Mucosa of rectum (tissue), 2 donors: ENCODE measurements around the gene HCFC1R1.

ENCODE experiments used
- H3K27ac ChIP-seq, 2 donors: one replicate each; pipeline ENCODE4 v1.7.0; 2013; ENCODE audit warnings: inconsistent platforms in 2 of 2, low read depth in 2 of 2, low read length in 2 of 2
- H3K27me3 ChIP-seq, 2 donors: one replicate each; pipeline ENCODE4 v1.7.0; 2013; ENCODE audit warnings: low read length in 2 of 2; ENCODE audit not compliant: control insufficient read depth in 2 of 2, insufficient read depth in 2 of 2
- H3K36me3 ChIP-seq, 2 donors: one replicate each; pipeline ENCODE4 v1.7.0; 2013; ENCODE audit warnings: low read length in 2 of 2; ENCODE audit not compliant: control insufficient read depth in 2 of 2, insufficient read depth in 2 of 2
- H3K4me1 ChIP-seq, 2 donors: one replicate each; pipeline ENCODE4 v1.7.0; 2013; ENCODE audit warnings: low read length in 2 of 2, mild to moderate bottlenecking in 1 of 2; ENCODE audit not compliant: control insufficient read depth in 2 of 2, insufficient read depth in 2 of 2
- H3K4me3 ChIP-seq, 2 donors: one replicate each; pipeline ENCODE4 v1.7.0; 2013; ENCODE audit warnings: low read length in 2 of 2
- H3K9ac ChIP-seq, 2 donors: one replicate each; pipeline ENCODE4 v1.7.0; 2013; ENCODE audit warnings: low read length in 2 of 2, low read depth in 1 of 2, mild to moderate bottlenecking in 1 of 2
- H3K9me3 ChIP-seq, 2 donors: one replicate each; pipeline ENCODE4 v1.7.0; 2013; ENCODE audit warnings: low read length in 2 of 2; ENCODE audit not compliant: control insufficient read depth in 2 of 2
- donor health status: healthy.
- donor health status: Normal muscosa, but diverticular disease.

The HCFC1R1 gene

DNA sequence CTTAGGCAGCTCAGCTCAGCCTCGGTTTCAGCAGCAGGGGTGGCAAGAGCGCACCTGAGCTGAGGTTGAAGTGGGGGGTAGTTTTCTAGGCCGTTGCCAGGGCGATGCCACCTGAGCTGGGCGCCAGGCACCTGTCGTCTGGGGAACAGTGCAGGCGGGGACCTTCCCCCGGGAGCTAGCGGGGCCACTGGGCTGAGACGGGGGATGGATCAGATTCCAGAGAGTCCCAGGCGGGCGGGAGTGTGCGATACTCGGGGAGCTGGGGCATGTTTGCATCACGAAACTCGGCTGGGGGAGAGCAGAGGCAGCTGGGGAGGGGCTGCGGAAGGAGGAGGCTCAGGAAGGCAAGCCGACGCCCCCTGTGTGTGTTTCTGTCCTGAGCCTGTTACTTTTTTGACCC is 11.5 kb downstream of the HCFC1R1 start:
- H3K9ac ChIP-seq, result no peak overlapping the region
- H3K9me3 ChIP-seq, result no peaks in the 10 kb centered on the region
- H3K27ac ChIP-seq, result no peak overlapping the region
- no peaks in the 10 kb centered on the region for H3K36me3 ChIP-seq
- peaks cover 20 to 25% of the 10 kb centered on the region in 2 donors for H3K4me1 ChIP-seq
- peak overlapping the region; percentile 13 to 35 for H3K4me3 ChIP-seq
- H3K27me3 ChIP-seq, result peaks cover 0 to 11% of the 10 kb centered on the region in 2 donors

- H3K27ac ChIP-seq, result no peak overlapping the region
These were observed 13.2 kb downstream of the HCFC1R1 start for GRCh38 chr16:3010510-3010909.

DNA sequence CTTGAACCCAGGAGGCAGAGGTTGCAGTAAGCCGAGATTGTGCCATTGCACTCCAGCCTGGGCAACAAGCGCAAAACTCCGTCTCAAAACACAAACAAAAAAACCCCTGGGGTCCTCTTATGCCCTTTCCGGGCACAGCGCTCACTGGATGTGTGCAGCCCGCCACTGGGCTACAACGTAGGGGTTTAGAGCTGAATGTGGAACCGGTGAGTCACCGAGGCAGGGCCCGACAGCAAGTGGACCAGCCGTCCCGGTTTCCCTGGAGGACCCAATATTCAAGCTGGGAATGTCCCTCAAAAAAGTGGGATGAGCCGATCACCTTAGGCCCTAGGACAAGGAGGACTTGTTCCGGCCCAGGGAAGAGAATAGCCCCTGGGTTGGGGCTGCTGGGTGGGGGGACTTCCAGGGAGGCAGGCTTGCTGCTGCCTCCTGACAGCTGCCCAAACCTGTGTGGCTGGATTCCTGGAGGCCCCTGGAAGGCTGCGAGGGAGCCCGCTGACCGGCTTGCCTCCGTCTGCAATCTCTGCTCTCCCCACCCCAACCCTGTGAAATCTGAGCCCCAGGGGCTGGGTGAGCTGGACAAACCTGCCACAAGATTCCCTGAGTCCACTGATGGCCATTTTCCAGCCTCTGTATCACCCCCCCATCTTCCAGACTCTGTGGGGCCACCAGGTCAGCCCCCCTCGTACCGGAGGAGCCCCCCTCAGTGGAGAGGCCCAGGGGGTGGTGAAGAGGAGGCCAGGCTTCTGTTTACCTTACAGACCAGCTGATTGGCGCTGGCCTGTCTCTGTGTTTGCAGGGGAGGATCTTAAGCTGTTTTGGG is 14.0 kb downstream of the HCFC1R1 start:
- Histone ChIP-seq H3K9me3 (no peaks in the 10 kb centered on the region), H3K27me3 (peaks cover 0 to 13% of the 10 kb centered on the region in 2 donors), H3K4me3 (no peak overlapping the region), H3K9ac (no peak overlapping the region), H3K27ac (peak overlapping the region in 1 of 2 donors; percentile 15), H3K4me1 (peaks cover 32 to 42% of the 10 kb centered on the region in 2 donors), H3K36me3 (no peaks in the 10 kb centered on the region)

More at GRCh38 chr16:3010510-3010909, 13.2 kb downstream of the HCFC1R1 start:
- Histone ChIP-seq H3K9me3 (no peaks in the 10 kb centered on the region), H3K9ac (no peak overlapping the region), H3K36me3 (no peaks in the 10 kb centered on the region), H3K4me1 (peaks cover 30 to 40% of the 10 kb centered on the region in 2 donors), H3K27me3 (peaks cover 0 to 13% of the 10 kb centered on the region in 2 donors), H3K4me3 (no peak overlapping the region)

- Histone ChIP-seq H3K4me1 (peaks cover 33 to 43% of the 10 kb centered on the region in 2 donors), H3K36me3 (no peaks in the 10 kb centered on the region), H3K9me3 (no peaks in the 10 kb centered on the region), H3K27me3 (peaks cover 0 to 13% of the 10 kb centered on the region in 2 donors), H3K4me3 (no peak overlapping the region), H3K27ac (peak overlapping the region in 1 of 2 donors; percentile 91), H3K9ac (peak overlapping the region in 1 of 2 donors; percentile 60)
These were observed 15.1 kb downstream of the HCFC1R1 start for GRCh38 chr16:3008690-3009037.

- Histone ChIP-seq H3K4me3 (peak overlapping the region; percentile 1 to 60), H3K9ac (peak overlapping the region; percentile 10 to 60), H3K36me3 (no peaks in the 10 kb centered on the region), H3K27me3 (peaks cover 0 to 13% of the 10 kb centered on the region in 2 donors), H3K27ac (peak overlapping the region; percentile 90 to 91), H3K4me1 (peaks cover 33 to 42% of the 10 kb centered on the region in 2 donors), H3K9me3 (no peaks in the 10 kb centered on the region)
These were observed 15.6 kb downstream of the HCFC1R1 start for GRCh38 chr16:3007957-3008689.

GRCh38 chr16:3007059-3007956 is 16.4 kb downstream of the HCFC1R1 start:
- Histone ChIP-seq H3K4me1 (peaks cover 32 to 37% of the 10 kb centered on the region in 2 donors), H3K27ac (peak overlapping the region; percentile 90 to 91), H3K36me3 (no peaks in the 10 kb centered on the region), H3K9me3 (no peaks in the 10 kb centered on the region), H3K27me3 (peaks cover 0 to 13% of the 10 kb centered on the region in 2 donors), H3K9ac (peak overlapping the region; percentile 60), H3K4me3 (peak overlapping the region; percentile 37 to 60)

DNA sequence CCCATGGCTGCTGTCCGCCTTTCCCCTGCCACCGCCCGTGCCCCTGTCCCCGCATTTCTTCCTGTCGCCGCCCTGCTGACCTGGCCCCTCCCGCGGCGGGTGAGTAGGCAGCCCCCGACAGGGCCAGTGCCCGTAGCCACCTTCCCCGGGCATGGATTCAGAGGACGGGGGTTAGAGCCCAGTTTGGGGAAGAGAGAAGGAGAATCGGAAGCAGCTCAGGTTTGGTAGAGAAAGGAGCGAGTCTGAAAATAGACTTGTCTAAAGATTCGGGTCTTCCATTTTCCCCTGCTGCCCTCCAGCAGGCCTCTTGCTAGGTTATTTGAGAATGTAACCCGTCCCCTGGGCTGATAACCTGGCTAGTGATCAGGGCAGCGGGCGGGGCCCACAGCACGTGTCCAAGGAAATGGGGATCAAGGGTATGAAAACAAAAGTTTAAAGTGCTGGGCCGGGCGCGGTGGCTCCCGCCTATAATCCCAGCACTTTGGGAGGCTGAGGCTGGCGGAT is 18.9 kb downstream of the HCFC1R1 start:
- Histone ChIP-seq H3K27ac (peak overlapping the region; percentile 81 to 90), H3K4me3 (peak overlapping the region; percentile 58 to 74), H3K9me3 (no peaks in the 10 kb centered on the region), H3K36me3 (no peaks in the 10 kb centered on the region), H3K9ac (peak overlapping the region; percentile 65 to 74), H3K4me1 (peaks cover 27 to 34% of the 10 kb centered on the region in 2 donors), H3K27me3 (peaks cover 0 to 6% of the 10 kb centered on the region in 2 donors)

- no peaks in the 10 kb centered on the region for H3K9me3 ChIP-seq
- peaks cover 27 to 34% of the 10 kb centered on the region in 2 donors for H3K4me1 ChIP-seq
- H3K4me3 ChIP-seq, result peak overlapping the region in 1 of 2 donors; percentile 48
- no peak overlapping the region for H3K9ac ChIP-seq
- no peaks in the 10 kb centered on the region for H3K36me3 ChIP-seq
- H3K27me3 ChIP-seq, result peaks cover 0 to 6% of the 10 kb centered on the region in 2 donors
- H3K27ac ChIP-seq, result peak overlapping the region in 1 of 2 donors; percentile 58
These were observed 19.4 kb downstream of the HCFC1R1 start for GRCh38 chr16:3004319-3004718.

DNA sequence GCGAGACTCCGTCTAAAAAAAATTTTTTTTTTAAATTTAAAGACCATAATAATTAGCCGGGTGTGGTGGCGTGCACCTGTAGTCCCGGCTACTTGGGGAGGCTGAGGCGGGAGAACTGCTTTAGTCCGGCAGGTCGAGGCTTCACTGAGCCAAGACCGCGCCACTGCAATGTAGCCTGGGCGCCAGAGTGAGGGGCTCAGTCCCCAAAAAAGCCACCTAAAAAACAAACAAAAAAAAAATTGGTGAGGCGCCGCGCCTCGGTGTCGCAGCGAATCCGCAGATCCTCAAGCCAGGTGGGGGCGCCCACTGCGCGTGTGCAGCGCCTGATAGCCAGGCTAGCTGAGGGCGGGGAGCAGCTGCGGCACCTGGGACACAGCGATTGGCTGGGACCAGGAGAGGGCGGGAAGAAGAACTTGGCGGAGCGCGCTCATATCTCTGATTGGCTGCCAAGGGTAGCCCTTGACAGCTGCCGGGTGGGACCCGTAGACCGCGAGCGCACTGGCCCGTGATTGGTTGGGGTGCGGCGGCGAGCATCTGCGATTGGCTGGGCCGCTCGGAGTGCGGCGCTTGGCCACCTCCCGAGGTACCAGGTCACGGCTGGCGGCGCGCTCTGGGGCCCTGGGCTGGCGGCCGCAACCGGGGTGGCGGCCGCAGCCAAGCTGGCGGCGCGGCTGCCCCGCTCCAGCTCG is 20.0 kb downstream of the HCFC1R1 start:
- peaks cover 26 to 33% of the 10 kb centered on the region in 2 donors for H3K4me1 ChIP-seq
- no peak overlapping the region for H3K27ac ChIP-seq
- H3K27me3 ChIP-seq, result peaks cover 0 to 6% of the 10 kb centered on the region in 2 donors
- no peaks in the 10 kb centered on the region for H3K36me3 ChIP-seq
- no peak overlapping the region for H3K9ac ChIP-seq
- H3K9me3 ChIP-seq, result no peaks in the 10 kb centered on the region
- H3K4me3 ChIP-seq, result peak overlapping the region in 1 of 2 donors; percentile 48
